HL-60 (cell line): ENCODE measurements around the gene EMID1.

ENCODE experiments used
- POLR2AphosphoS5 ChIP-seq: IDR thresholded peaks from 2 replicates; pipeline ENCODE4 v1.6.1; 2012; ENCODE audit warnings: low read depth
- SPI1 ChIP-seq: IDR thresholded peaks from 2 replicates; pipeline ENCODE4 v1.6.1; 2012; ENCODE audit warnings: low read depth, mild to moderate bottlenecking, borderline replicate concordance
- TF ChIP-seq, protein P1 (sequence below): IDR thresholded peaks from one replicate; pipeline ENCODE4 v1.5.1; 2011; ENCODE audit warnings: low read length, control low read depth, inconsistent platforms; ENCODE audit not compliant: insufficient read depth
- TF ChIP-seq, protein P2 (sequence below): IDR thresholded peaks from 2 replicates; pipeline ENCODE4 v1.6.1; 2012; ENCODE audit warnings: low read depth; ENCODE audit not compliant: insufficient replicate concordance

DNA sequence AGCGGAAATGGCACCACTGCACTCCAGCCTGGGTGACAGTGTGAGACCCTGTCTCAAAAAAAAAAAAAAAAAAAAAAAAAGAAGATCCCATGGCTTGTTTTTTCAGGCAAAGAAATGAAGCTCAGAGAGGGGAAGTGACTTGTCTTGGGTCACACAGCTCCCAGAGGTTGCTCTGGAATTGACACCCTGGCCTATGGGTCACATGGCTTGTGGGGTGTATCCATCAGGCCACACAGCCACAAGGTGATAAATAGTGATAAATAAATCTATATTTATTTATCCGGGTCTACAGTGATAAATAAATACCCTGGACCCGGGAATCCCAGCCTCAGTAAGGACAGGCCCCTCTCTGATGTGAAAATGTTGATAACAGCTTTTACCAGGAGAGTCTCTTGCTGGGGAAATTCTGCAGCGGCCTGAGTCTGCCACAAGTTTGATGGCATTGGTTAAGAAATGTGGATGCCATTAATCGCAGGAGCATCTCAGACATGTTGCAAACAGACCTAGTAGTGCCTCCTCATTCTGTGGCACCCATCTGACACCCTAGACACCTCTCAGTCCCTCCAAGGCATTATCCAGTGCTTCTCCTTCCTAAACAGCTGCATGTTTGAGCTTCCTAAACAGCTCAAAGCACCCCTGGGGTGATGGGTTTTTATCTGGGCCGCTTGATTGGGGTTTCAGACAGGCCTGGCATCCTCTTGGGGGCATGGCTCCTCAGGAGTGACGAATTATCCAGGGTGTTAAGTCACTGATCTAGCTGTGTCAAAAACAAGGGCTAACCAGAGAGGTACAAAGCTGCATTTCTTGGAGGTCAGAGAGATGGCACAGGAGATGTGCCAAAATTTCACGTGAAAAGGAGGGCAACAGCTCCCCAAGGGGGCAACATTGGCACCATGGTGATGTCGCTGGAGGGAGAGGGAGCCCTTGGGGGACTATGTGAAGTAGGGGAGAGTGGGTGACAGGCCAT, 1.9 kb upstream of the EMID1 start:
- TF ChIP-seq POLR2AphosphoS5 (no peak), SPI1 (no peak)
- TF ChIP-seq, protein P1, sequence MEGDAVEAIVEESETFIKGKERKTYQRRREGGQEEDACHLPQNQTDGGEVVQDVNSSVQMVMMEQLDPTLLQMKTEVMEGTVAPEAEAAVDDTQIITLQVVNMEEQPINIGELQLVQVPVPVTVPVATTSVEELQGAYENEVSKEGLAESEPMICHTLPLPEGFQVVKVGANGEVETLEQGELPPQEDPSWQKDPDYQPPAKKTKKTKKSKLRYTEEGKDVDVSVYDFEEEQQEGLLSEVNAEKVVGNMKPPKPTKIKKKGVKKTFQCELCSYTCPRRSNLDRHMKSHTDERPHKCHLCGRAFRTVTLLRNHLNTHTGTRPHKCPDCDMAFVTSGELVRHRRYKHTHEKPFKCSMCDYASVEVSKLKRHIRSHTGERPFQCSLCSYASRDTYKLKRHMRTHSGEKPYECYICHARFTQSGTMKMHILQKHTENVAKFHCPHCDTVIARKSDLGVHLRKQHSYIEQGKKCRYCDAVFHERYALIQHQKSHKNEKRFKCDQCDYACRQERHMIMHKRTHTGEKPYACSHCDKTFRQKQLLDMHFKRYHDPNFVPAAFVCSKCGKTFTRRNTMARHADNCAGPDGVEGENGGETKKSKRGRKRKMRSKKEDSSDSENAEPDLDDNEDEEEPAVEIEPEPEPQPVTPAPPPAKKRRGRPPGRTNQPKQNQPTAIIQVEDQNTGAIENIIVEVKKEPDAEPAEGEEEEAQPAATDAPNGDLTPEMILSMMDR: no peak
- TF ChIP-seq, protein P2, sequence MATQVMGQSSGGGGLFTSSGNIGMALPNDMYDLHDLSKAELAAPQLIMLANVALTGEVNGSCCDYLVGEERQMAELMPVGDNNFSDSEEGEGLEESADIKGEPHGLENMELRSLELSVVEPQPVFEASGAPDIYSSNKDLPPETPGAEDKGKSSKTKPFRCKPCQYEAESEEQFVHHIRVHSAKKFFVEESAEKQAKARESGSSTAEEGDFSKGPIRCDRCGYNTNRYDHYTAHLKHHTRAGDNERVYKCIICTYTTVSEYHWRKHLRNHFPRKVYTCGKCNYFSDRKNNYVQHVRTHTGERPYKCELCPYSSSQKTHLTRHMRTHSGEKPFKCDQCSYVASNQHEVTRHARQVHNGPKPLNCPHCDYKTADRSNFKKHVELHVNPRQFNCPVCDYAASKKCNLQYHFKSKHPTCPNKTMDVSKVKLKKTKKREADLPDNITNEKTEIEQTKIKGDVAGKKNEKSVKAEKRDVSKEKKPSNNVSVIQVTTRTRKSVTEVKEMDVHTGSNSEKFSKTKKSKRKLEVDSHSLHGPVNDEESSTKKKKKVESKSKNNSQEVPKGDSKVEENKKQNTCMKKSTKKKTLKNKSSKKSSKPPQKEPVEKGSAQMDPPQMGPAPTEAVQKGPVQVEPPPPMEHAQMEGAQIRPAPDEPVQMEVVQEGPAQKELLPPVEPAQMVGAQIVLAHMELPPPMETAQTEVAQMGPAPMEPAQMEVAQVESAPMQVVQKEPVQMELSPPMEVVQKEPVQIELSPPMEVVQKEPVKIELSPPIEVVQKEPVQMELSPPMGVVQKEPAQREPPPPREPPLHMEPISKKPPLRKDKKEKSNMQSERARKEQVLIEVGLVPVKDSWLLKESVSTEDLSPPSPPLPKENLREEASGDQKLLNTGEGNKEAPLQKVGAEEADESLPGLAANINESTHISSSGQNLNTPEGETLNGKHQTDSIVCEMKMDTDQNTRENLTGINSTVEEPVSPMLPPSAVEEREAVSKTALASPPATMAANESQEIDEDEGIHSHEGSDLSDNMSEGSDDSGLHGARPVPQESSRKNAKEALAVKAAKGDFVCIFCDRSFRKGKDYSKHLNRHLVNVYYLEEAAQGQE: no peak
